Measurements from ENCODE around the gene MAP1LC3A.

DNA sequence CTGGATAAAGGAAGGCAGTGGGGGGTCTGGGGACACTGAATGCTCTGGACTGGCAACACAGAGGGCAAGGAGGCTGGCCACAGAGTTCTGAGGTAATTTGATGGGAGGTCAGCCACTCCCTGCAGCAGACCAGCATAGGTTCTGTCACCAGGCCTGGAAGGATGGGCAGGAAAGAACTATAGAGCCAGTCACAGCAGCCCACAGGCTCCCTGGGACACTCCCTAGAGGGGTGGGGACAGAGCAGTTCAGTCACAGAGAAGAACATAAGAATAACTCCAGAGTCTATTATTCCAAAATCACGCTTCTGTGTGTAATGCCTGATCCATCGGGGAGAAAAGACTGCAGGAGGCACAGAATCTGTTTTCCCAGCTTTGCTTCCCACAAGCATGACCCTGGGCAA lies 22.7 kb upstream of the MAP1LC3A start:
- TF ChIP-seq, protein P1, sequence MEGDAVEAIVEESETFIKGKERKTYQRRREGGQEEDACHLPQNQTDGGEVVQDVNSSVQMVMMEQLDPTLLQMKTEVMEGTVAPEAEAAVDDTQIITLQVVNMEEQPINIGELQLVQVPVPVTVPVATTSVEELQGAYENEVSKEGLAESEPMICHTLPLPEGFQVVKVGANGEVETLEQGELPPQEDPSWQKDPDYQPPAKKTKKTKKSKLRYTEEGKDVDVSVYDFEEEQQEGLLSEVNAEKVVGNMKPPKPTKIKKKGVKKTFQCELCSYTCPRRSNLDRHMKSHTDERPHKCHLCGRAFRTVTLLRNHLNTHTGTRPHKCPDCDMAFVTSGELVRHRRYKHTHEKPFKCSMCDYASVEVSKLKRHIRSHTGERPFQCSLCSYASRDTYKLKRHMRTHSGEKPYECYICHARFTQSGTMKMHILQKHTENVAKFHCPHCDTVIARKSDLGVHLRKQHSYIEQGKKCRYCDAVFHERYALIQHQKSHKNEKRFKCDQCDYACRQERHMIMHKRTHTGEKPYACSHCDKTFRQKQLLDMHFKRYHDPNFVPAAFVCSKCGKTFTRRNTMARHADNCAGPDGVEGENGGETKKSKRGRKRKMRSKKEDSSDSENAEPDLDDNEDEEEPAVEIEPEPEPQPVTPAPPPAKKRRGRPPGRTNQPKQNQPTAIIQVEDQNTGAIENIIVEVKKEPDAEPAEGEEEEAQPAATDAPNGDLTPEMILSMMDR (IDR thresholded peaks at IDR 0.05; ENCODE audit: low read depth, low read length) = no peak
- TF ChIP-seq EZH2phosphoT487 (IDR thresholded peaks at IDR 0.05; ENCODE audit: low read depth) = no peak
